HL-60 (cell line): ENCODE measurements around the gene NMNAT3.

ENCODE experiments used
- GABPA ChIP-seq: IDR thresholded peaks from 2 replicates; pipeline ENCODE4 v1.6.1; 2012; ENCODE audit warnings: low read depth
- SPI1 ChIP-seq: IDR thresholded peaks from 2 replicates; pipeline ENCODE4 v1.6.1; 2012; ENCODE audit warnings: low read depth, mild to moderate bottlenecking, borderline replicate concordance
- TF ChIP-seq, protein P1 (sequence below): IDR thresholded peaks from one replicate; pipeline ENCODE4 v1.5.1; 2011; ENCODE audit warnings: low read length, control low read depth, inconsistent platforms; ENCODE audit not compliant: insufficient read depth
- TF ChIP-seq, protein P2 (sequence below): IDR thresholded peaks from 2 replicates; pipeline ENCODE4 v1.6.1; 2012; ENCODE audit warnings: low read depth; ENCODE audit not compliant: insufficient replicate concordance

DNA sequence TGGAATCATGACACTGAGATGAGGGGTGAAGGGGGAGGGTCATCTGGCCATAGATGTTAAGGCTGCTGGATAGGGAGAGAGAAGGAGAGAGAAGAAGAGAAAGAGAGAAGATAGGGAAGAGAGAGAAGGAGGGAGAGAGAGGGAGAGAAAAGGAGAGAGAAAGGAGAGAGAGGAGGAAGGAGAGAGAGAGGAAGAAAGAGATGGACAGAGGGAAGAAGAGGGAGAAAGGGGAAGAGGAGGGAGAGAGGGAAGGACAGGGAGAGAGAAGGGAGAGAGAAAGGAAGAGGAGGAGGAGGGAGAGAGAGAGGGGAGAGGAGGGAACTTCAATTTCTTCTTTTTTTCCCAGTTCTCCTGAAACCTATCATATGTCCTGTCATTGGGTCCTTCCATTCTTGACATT lies 123.1 kb downstream of the NMNAT3 start:
- TF ChIP-seq, protein P1, sequence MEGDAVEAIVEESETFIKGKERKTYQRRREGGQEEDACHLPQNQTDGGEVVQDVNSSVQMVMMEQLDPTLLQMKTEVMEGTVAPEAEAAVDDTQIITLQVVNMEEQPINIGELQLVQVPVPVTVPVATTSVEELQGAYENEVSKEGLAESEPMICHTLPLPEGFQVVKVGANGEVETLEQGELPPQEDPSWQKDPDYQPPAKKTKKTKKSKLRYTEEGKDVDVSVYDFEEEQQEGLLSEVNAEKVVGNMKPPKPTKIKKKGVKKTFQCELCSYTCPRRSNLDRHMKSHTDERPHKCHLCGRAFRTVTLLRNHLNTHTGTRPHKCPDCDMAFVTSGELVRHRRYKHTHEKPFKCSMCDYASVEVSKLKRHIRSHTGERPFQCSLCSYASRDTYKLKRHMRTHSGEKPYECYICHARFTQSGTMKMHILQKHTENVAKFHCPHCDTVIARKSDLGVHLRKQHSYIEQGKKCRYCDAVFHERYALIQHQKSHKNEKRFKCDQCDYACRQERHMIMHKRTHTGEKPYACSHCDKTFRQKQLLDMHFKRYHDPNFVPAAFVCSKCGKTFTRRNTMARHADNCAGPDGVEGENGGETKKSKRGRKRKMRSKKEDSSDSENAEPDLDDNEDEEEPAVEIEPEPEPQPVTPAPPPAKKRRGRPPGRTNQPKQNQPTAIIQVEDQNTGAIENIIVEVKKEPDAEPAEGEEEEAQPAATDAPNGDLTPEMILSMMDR = no peak
- TF ChIP-seq GABPA (no peak), SPI1 (no peak)
- TF ChIP-seq, protein P2, sequence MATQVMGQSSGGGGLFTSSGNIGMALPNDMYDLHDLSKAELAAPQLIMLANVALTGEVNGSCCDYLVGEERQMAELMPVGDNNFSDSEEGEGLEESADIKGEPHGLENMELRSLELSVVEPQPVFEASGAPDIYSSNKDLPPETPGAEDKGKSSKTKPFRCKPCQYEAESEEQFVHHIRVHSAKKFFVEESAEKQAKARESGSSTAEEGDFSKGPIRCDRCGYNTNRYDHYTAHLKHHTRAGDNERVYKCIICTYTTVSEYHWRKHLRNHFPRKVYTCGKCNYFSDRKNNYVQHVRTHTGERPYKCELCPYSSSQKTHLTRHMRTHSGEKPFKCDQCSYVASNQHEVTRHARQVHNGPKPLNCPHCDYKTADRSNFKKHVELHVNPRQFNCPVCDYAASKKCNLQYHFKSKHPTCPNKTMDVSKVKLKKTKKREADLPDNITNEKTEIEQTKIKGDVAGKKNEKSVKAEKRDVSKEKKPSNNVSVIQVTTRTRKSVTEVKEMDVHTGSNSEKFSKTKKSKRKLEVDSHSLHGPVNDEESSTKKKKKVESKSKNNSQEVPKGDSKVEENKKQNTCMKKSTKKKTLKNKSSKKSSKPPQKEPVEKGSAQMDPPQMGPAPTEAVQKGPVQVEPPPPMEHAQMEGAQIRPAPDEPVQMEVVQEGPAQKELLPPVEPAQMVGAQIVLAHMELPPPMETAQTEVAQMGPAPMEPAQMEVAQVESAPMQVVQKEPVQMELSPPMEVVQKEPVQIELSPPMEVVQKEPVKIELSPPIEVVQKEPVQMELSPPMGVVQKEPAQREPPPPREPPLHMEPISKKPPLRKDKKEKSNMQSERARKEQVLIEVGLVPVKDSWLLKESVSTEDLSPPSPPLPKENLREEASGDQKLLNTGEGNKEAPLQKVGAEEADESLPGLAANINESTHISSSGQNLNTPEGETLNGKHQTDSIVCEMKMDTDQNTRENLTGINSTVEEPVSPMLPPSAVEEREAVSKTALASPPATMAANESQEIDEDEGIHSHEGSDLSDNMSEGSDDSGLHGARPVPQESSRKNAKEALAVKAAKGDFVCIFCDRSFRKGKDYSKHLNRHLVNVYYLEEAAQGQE = no peak
